ENCODE measurements around the gene MARCHF9. TPM values are rescaled to one million over a fixed set of nuclear protein-coding genes. Genes with fewer than 3 reads are reported as not detected.
A peak's percentile ranks its signal among the peaks of the same experiment; 100 is the strongest.

The MARCHF9 gene
- total and polyA plus RNA-seq, 2 donors (not counting 1 experiment from before 2014, with no cell fraction given): 81.4 to 128 TPM

GRCh38 chr12:57741844-57742738 lies 12.8 kb upstream of the MARCHF9 start:
- no peaks in the 10 kb centered on the region for H3K27me3 ChIP-seq (replicated peaks in 1 of 4; ENCODE audit: control extremely low read depth in 1 of 4, control insufficient read depth in 3 of 4, insufficient read depth in 4 of 4, low read length in 3 of 4)
- Mint-ChIP-seq H3K27ac (peak overlapping the region; percentile 83), H3K4me3 (peak overlapping the region; percentile 84), H3K9me3 (ENCODE audit: insufficient read depth) (no peaks in the 10 kb centered on the region), H3K4me1 (peaks cover 55% of the 10 kb centered on the region), H3K27me3 (no peaks in the 10 kb centered on the region)
- H3K4me1 ChIP-seq (ENCODE audit: control insufficient read depth in 2 of 2, insufficient read depth in 2 of 2, low read length in 2 of 2): peaks cover 43 to 63% of the 10 kb centered on the region in 2 donors
- DNase-seq (peak; percentile 82), ATAC-seq (ENCODE audit: low read depth) (peak; percentile 58)
- H3K27ac ChIP-seq (ENCODE audit: low read length in 2 of 2): peak overlapping the region; percentile 45 to 70
- H3K9me3 ChIP-seq (ENCODE audit: control extremely low read depth in 1 of 3, control insufficient read depth in 2 of 3, insufficient read depth in 1 of 3, low read length in 2 of 3): no peaks in the 10 kb centered on the region
- H3K4me3 ChIP-seq (ENCODE audit: control extremely low read depth in 1 of 5, extremely low read depth in 1 of 5, insufficient read depth in 1 of 5, low read depth in 2 of 5, low read length in 4 of 5): peak overlapping the region; percentile 43 to 79 (median 62)
- intact Hi-C loops (cut with micrococcal nuclease): loop anchor here (1.0 to 5.0 kb wide), 3 partner anchors 40 to 159 kb away; partner anchors contain the start of genes B4GALNT1 and TSFM
- no peak for TF ChIP-seq EZH2 (IDR thresholded peaks at IDR 0.05; ENCODE audit: borderline replicate concordance, insufficient read depth, low read depth, low read length, poor library complexity, severe bottlenecking)
- TF ChIP-seq, protein P1, sequence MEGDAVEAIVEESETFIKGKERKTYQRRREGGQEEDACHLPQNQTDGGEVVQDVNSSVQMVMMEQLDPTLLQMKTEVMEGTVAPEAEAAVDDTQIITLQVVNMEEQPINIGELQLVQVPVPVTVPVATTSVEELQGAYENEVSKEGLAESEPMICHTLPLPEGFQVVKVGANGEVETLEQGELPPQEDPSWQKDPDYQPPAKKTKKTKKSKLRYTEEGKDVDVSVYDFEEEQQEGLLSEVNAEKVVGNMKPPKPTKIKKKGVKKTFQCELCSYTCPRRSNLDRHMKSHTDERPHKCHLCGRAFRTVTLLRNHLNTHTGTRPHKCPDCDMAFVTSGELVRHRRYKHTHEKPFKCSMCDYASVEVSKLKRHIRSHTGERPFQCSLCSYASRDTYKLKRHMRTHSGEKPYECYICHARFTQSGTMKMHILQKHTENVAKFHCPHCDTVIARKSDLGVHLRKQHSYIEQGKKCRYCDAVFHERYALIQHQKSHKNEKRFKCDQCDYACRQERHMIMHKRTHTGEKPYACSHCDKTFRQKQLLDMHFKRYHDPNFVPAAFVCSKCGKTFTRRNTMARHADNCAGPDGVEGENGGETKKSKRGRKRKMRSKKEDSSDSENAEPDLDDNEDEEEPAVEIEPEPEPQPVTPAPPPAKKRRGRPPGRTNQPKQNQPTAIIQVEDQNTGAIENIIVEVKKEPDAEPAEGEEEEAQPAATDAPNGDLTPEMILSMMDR (IDR thresholded peaks at IDR 0.05): peak; percentile 64
- ChIA-PET POLR2A (interaction anchor here (0.6 to 1.5 kb wide), 4 partner anchors 9 to 50 kb away, joined by 3 read pairs; no protein-coding TSS in a partner anchor), CTCF (interaction anchor here (0.7 to 4.0 kb wide), 13 partner anchors 10 to 159 kb away, joined by 3 to 21 read pairs (median 6); partner anchors contain the start of genes B4GALNT1, CDK4, CYP27B1 and EEF1AKMT3)
- 14% methylated on average over 13 of the region's 14 CpGs for WGBS (ENCODE audit: insufficient coverage)
- H4K20me1 ChIP-seq (ENCODE audit: control insufficient read depth, insufficient read depth, low read length, poor library complexity, severe bottlenecking): peaks cover 38% of the 10 kb centered on the region
- H2AFZ ChIP-seq (ENCODE audit: insufficient read depth, low read depth, low read length, poor library complexity, severe bottlenecking): peak overlapping the region; percentile 65
- H3K79me2 ChIP-seq (ENCODE audit: control insufficient read depth, insufficient read depth, low read length): peaks cover 72% of the 10 kb centered on the region
- H3K36me3 ChIP-seq (replicated peaks in 1 of 2; ENCODE audit: control extremely low read depth in 1 of 2, control insufficient read depth in 1 of 2, extremely low read depth in 1 of 2, insufficient read depth in 2 of 2, low read length in 1 of 2): peaks cover under 1 to 24% of the 10 kb centered on the region in 2 experiments
- peak overlapping the region; percentile 60 for H3K9ac ChIP-seq (ENCODE audit: low read length)
- H3K4me2 ChIP-seq (replicated peaks; ENCODE audit: low read depth, low read length, poor library complexity, severe bottlenecking): peak overlapping the region; percentile 71
